Activated T-helper 1 cell treated with anti-CD3 and anti-CD28 coated beads, Interleukin-12 subunit alpha, Interleukin-12 subunit beta, Interleukin-2, Interleukin-4 antibody, amounts not matched to agents 30 ng/mL and 10 ng/mL and 1 ng/mL, durations not matched to agents 14 hours and 24 hours and 36 hours (primary cell): Measurements from ENCODE around the gene IL1RAPL1. TPM values are rescaled to one million over a fixed set of nuclear protein-coding genes. Genes with fewer than 3 reads are reported as not detected.

Source experiments
- DNase-seq: peaks from one replicate; pipeline ENCODE4 v3.0.0; 2021; ENCODE audit warnings: low spot score
- H3K27ac Mint-ChIP-seq: one replicate; pipeline ENCODE4 v1.8.0; 2021; ENCODE audit warnings: mild to moderate bottlenecking, mixed read lengths
- H3K27me3 Mint-ChIP-seq: one replicate; pipeline ENCODE4 v1.8.0; 2022; ENCODE audit warnings: mild to moderate bottlenecking, moderate library complexity, mixed read lengths; ENCODE audit not compliant: insufficient read depth
- H3K36me3 Mint-ChIP-seq: one replicate; pipeline ENCODE4 v1.8.0; 2021; ENCODE audit warnings: low read depth, mixed read lengths
- H3K4me1 Mint-ChIP-seq: one replicate; pipeline ENCODE4 v1.8.0; 2021; ENCODE audit warnings: low read depth, mixed read lengths
- H3K4me3 Mint-ChIP-seq: one replicate; pipeline ENCODE4 v1.8.0; 2021; ENCODE audit warnings: mild to moderate bottlenecking, moderate library complexity, mixed read lengths
- H3K9me3 Mint-ChIP-seq: one replicate; pipeline ENCODE4 v1.8.0; 2021; ENCODE audit warnings: mixed read lengths
- intact Hi-C: fragments of 100-400 bp; cut with micrococcal nuclease; formaldehyde crosslinking; loops from one replicate; pipeline ENCODE4 v1.15.1; 2024
- total RNA-seq: library from RNA; stranded (reverse); gene quantifications from 2 replicates; pipeline ENCODE4 v1.2.3, GENCODE V29; 2022

The IL1RAPL1 gene
- total RNA-seq, 1 donor from 2014 or later = not detected

GRCh38 chrX:29661290-29661689 is 1074.0 kb downstream of the IL1RAPL1 start:
- Mint-ChIP-seq H3K9me3 (peaks cover 4% of the 10 kb centered on the region), H3K4me3 (no peak overlapping the region), H3K27ac (no peak overlapping the region), H3K36me3 (no peaks in the 10 kb centered on the region), H3K4me1 (no peaks in the 10 kb centered on the region), H3K27me3 (no peaks in the 10 kb centered on the region)
- intact Hi-C loops = no loop called here
- DNase-seq = no peak

GRCh38 chrX:29662101-29662500 is 1074.9 kb downstream of the IL1RAPL1 start:
- no peak for DNase-seq
- Mint-ChIP-seq H3K4me3 (no peak overlapping the region), H3K36me3 (no peaks in the 10 kb centered on the region), H3K27me3 (no peaks in the 10 kb centered on the region), H3K4me1 (no peaks in the 10 kb centered on the region), H3K27ac (no peak overlapping the region), H3K9me3 (peaks cover 4% of the 10 kb centered on the region)
- intact Hi-C loops = no loop called here

- no peaks in the 10 kb centered on the region for H3K27me3 Mint-ChIP-seq
- H3K27ac Mint-ChIP-seq = no peak overlapping the region
- H3K4me1 Mint-ChIP-seq = no peaks in the 10 kb centered on the region
- no peaks in the 10 kb centered on the region for H3K36me3 Mint-ChIP-seq
- no peak for DNase-seq
- H3K9me3 Mint-ChIP-seq = peaks cover 4% of the 10 kb centered on the region
- no peak overlapping the region for H3K4me3 Mint-ChIP-seq
- intact Hi-C loops = no loop called here
Observed at GRCh38 chrX:29662759-29663503, 1075.7 kb downstream of the IL1RAPL1 start.

- no peaks in the 10 kb centered on the region for H3K36me3 Mint-ChIP-seq
- intact Hi-C loops = no loop called here
- no peak overlapping the region for H3K4me3 Mint-ChIP-seq
- H3K4me1 Mint-ChIP-seq = no peaks in the 10 kb centered on the region
- DNase-seq = no peak
- no peak overlapping the region for H3K27ac Mint-ChIP-seq
- H3K27me3 Mint-ChIP-seq = no peaks in the 10 kb centered on the region
- peaks cover 4% of the 10 kb centered on the region for H3K9me3 Mint-ChIP-seq
Observed at GRCh38 chrX:29665532-29665931, 1078.3 kb downstream of the IL1RAPL1 start.

- DNase-seq = no peak
- intact Hi-C loops = no loop called here
- peaks cover 4% of the 10 kb centered on the region for H3K9me3 Mint-ChIP-seq
- no peaks in the 10 kb centered on the region for H3K27me3 Mint-ChIP-seq
- no peaks in the 10 kb centered on the region for H3K4me1 Mint-ChIP-seq
- no peak overlapping the region for H3K27ac Mint-ChIP-seq
- no peaks in the 10 kb centered on the region for H3K36me3 Mint-ChIP-seq
- H3K4me3 Mint-ChIP-seq = no peak overlapping the region
Observed at GRCh38 chrX:29666366-29666765, 1079.1 kb downstream of the IL1RAPL1 start.

- Mint-ChIP-seq H3K4me1 (no peaks in the 10 kb centered on the region), H3K4me3 (no peak overlapping the region), H3K9me3 (peaks cover 4% of the 10 kb centered on the region), H3K27me3 (no peaks in the 10 kb centered on the region), H3K36me3 (no peaks in the 10 kb centered on the region), H3K27ac (no peak overlapping the region)
- intact Hi-C loops = no loop called here
- DNase-seq = no peak
Observed at GRCh38 chrX:29671421-29671820, 1084.2 kb downstream of the IL1RAPL1 start.

- Mint-ChIP-seq H3K4me3 (no peak overlapping the region), H3K36me3 (no peaks in the 10 kb centered on the region), H3K27ac (no peak overlapping the region), H3K9me3 (no peaks in the 10 kb centered on the region), H3K4me1 (no peaks in the 10 kb centered on the region), H3K27me3 (no peaks in the 10 kb centered on the region)
- no peak for DNase-seq
- intact Hi-C loops = no loop called here
Observed at GRCh38 chrX:29687687-29688086, 1100.4 kb downstream of the IL1RAPL1 start.

DNA sequence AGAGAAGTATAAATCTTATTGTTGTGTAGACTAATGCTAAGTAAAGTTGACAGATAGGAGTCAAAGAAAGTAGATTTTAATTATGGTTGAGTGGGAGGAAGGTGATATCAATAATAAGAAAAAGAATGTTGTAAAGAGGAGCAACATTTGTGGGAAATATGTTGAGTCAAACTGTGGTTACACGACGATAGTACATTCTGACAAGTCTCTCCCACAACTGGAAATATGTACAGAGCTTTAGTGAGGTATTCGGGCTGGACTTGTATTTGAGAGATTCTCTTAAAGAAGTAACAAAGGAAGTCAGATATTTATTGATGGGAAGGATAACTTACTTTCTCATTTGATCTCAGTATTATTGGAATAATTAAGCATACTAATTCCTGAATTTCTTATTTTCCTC is 1102.8 kb downstream of the IL1RAPL1 start:
- H3K27me3 Mint-ChIP-seq = no peaks in the 10 kb centered on the region
- no peaks in the 10 kb centered on the region for H3K9me3 Mint-ChIP-seq
- H3K27ac Mint-ChIP-seq = no peak overlapping the region
- intact Hi-C loops = no loop called here
- no peaks in the 10 kb centered on the region for H3K4me1 Mint-ChIP-seq
- no peak overlapping the region for H3K4me3 Mint-ChIP-seq
- H3K36me3 Mint-ChIP-seq = no peaks in the 10 kb centered on the region
- DNase-seq = no peak

GRCh38 chrX:29691044-29691443 is 1103.8 kb downstream of the IL1RAPL1 start:
- Mint-ChIP-seq H3K27ac (no peak overlapping the region), H3K27me3 (no peaks in the 10 kb centered on the region)

GRCh38 chrX:29693912-29694311 is 1106.7 kb downstream of the IL1RAPL1 start:
- no peaks in the 10 kb centered on the region for H3K9me3 Mint-ChIP-seq
- DNase-seq = no peak
- H3K4me3 Mint-ChIP-seq = no peak overlapping the region
- H3K4me1 Mint-ChIP-seq = no peaks in the 10 kb centered on the region
- H3K36me3 Mint-ChIP-seq = no peaks in the 10 kb centered on the region
- H3K27me3 Mint-ChIP-seq = no peaks in the 10 kb centered on the region
- intact Hi-C loops = no loop called here
- no peak overlapping the region for H3K27ac Mint-ChIP-seq

More at GRCh38 chrX:29691044-29691443, 1103.8 kb downstream of the IL1RAPL1 start:
- intact Hi-C loops = no loop called here
- Mint-ChIP-seq H3K4me1 (no peaks in the 10 kb centered on the region), H3K36me3 (no peaks in the 10 kb centered on the region), H3K4me3 (no peak overlapping the region), H3K9me3 (no peaks in the 10 kb centered on the region)
- DNase-seq = no peak

- Mint-ChIP-seq H3K27me3 (no peaks in the 10 kb centered on the region), H3K36me3 (no peaks in the 10 kb centered on the region), H3K4me1 (no peaks in the 10 kb centered on the region), H3K4me3 (no peak overlapping the region), H3K9me3 (peaks cover 9% of the 10 kb centered on the region), H3K27ac (no peak overlapping the region)
- intact Hi-C loops = no loop called here
- DNase-seq = no peak
Observed at GRCh38 chrX:29699239-29699638, 1112.0 kb downstream of the IL1RAPL1 start.

DNA sequence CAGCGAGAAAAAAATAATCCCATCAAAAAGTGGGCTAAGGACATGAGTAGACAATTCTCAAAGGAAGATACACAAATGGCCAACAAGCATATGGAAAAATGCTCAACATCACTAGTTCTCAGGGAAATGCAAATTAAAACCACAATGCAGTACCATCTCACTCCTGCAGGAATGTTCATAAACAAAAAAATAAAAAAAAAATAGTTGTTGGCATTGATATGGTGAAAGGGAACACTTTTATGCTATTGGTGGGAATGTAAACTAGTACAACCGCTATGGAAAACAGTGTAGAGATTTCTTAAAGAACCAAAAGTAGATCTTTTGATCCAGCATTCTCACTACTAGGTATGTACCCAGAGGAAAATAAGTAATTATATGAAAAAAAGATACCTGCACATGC is 1119.8 kb downstream of the IL1RAPL1 start:
- Mint-ChIP-seq H3K27me3 (no peaks in the 10 kb centered on the region), H3K4me3 (no peak overlapping the region), H3K9me3 (peaks cover 4% of the 10 kb centered on the region), H3K4me1 (no peaks in the 10 kb centered on the region), H3K36me3 (no peaks in the 10 kb centered on the region), H3K27ac (no peak overlapping the region)
- intact Hi-C loops = no loop called here
- no peak for DNase-seq

- H3K27me3 Mint-ChIP-seq = no peaks in the 10 kb centered on the region
- no peak for DNase-seq
- H3K4me3 Mint-ChIP-seq = no peak overlapping the region
- no peaks in the 10 kb centered on the region for H3K4me1 Mint-ChIP-seq
- H3K9me3 Mint-ChIP-seq = peaks cover 4% of the 10 kb centered on the region
- no peak overlapping the region for H3K27ac Mint-ChIP-seq
- H3K36me3 Mint-ChIP-seq = no peaks in the 10 kb centered on the region
- intact Hi-C loops = no loop called here
Observed at GRCh38 chrX:29721152-29721551, 1133.9 kb downstream of the IL1RAPL1 start.

DNA sequence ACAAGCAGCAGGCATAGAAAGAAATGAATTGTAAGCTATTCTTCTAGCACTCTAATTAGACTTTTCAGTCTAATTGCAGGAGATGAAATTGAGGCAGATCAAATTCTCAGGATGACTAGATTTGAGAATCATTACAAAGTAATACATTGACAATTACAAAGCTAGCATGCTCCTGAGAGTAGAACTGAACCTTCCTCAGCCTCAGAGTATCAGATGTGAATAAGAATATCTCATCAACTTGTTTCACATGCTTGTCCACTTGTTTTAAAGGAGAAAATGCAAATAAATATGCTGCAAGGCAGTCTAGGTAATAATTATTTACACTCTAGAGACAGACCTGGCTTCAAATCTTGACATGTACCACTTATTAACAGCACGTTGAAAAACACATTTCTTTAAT is 1137.1 kb downstream of the IL1RAPL1 start:
- Mint-ChIP-seq H3K36me3 (no peaks in the 10 kb centered on the region), H3K4me1 (no peaks in the 10 kb centered on the region), H3K27ac (no peak overlapping the region), H3K27me3 (no peaks in the 10 kb centered on the region), H3K9me3 (no peaks in the 10 kb centered on the region), H3K4me3 (no peak overlapping the region)
- intact Hi-C loops = no loop called here
- DNase-seq = no peak
